Mesodermal cell (in vitro differentiated cells): Measurements from ENCODE around the gene EMCN.
"Not testable (repeated sequence)": the region's sequence is repeated elsewhere in the genome, so short reads cannot be mapped to it uniquely, and the experiment has no call there.

ENCODE experiments used
- H3K27ac ChIP-seq: 2 replicates; pipeline ENCODE4 v1.7.0; 2013; ENCODE audit warnings: mild to moderate bottlenecking, low read depth, low read length, moderate library complexity; ENCODE audit not compliant: severe bottlenecking
- H3K36me3 ChIP-seq: 2 replicates; pipeline ENCODE4 v1.7.1; 2013; ENCODE audit warnings: mild to moderate bottlenecking, low read length, moderate library complexity; ENCODE audit not compliant: control insufficient read depth, insufficient read depth
- H3K4me1 ChIP-seq: one replicate; pipeline ENCODE4 v1.7.1; 2013; ENCODE audit warnings: mild to moderate bottlenecking, low read length; ENCODE audit not compliant: insufficient read depth, control insufficient read depth, poor library complexity, severe bottlenecking
- H3K4me3 ChIP-seq: 2 replicates; pipeline ENCODE4 v1.7.0; 2013; ENCODE audit warnings: low read length, control low read depth, mild to moderate bottlenecking; ENCODE audit not compliant: insufficient read depth, poor library complexity, severe bottlenecking; ENCODE audit errors: extremely low read depth
- H3K9me3 ChIP-seq: 2 replicates; pipeline ENCODE4 v1.7.1; 2013; ENCODE audit warnings: mild to moderate bottlenecking, low read length, moderate library complexity; ENCODE audit not compliant: control insufficient read depth
- WGBS, 2 experiments: methylation state at CpG; one replicate each; pipeline ENCODE4 v1.1.5; 2013; ENCODE audit warnings: missing lambda C conversion rate in 2 of 2; ENCODE audit not compliant: insufficient coverage in 2 of 2; 5-methylcytosine and 5-hydroxymethylcytosine counted together

The EMCN gene

GRCh38 chr4:100359441-100359840, 158.4 kb downstream of the EMCN start:
- no peaks in the 10 kb centered on the region for H3K36me3 ChIP-seq
- H3K9me3 ChIP-seq: peaks cover 9% of the 10 kb centered on the region
- no peaks in the 10 kb centered on the region for H3K4me1 ChIP-seq
- H3K4me3 ChIP-seq: no peak overlapping the region
- no CpG with 5 or more reads among the region's 2 CpGs for WGBS, 2 experiments
- H3K27ac ChIP-seq: no peak overlapping the region

- 83% methylated on average over 1 of the region's 1 CpG; no CpG with 5 or more reads in 1 of the 2 experiments for WGBS, 2 experiments
Measured at GRCh38 chr4:100357542-100357941, 160.3 kb downstream of the EMCN start.

GRCh38 chr4:100356172-100356571, 161.7 kb downstream of the EMCN start:
- WGBS, 2 experiments: 70 to 71% methylated on average over 1 of the region's 1 CpG
- H3K9me3 ChIP-seq: peaks cover 9% of the 10 kb centered on the region
- H3K36me3 ChIP-seq: no peaks in the 10 kb centered on the region

More at GRCh38 chr4:100357542-100357941, 160.3 kb downstream of the EMCN start:
- no peak overlapping the region for H3K27ac ChIP-seq
- H3K9me3 ChIP-seq: peaks cover 9% of the 10 kb centered on the region
- no peaks in the 10 kb centered on the region for H3K36me3 ChIP-seq
- H3K4me3 ChIP-seq: no peak overlapping the region
- H3K4me1 ChIP-seq: no peaks in the 10 kb centered on the region

GRCh38 chr4:100352352-100352751, 165.5 kb downstream of the EMCN start:
- H3K9me3 ChIP-seq, H3K27ac ChIP-seq, H3K4me3 ChIP-seq, H3K36me3 ChIP-seq, H3K4me1 ChIP-seq: not testable (repeated sequence)
- 94 to 100% methylated on average over 3 of the region's 3 CpGs for WGBS, 2 experiments

More at GRCh38 chr4:100356172-100356571, 161.7 kb downstream of the EMCN start:
- Histone ChIP-seq H3K4me3 (no peak overlapping the region), H3K4me1 (no peaks in the 10 kb centered on the region), H3K27ac (no peak overlapping the region)

- WGBS, 2 experiments: 75 to 86% methylated on average over 1 to 2 of the region's 3 CpGs
- Histone ChIP-seq H3K36me3 (no peaks in the 10 kb centered on the region), H3K9me3 (no peaks in the 10 kb centered on the region), H3K4me3 (no peak overlapping the region), H3K27ac (no peak overlapping the region), H3K4me1 (no peaks in the 10 kb centered on the region)
Measured at GRCh38 chr4:100348473-100348872, 169.3 kb downstream of the EMCN start.

GRCh38 chr4:100347241-100347640, 170.6 kb downstream of the EMCN start:
- Histone ChIP-seq H3K9me3 (no peaks in the 10 kb centered on the region), H3K36me3 (no peaks in the 10 kb centered on the region), H3K4me3 (no peak overlapping the region), H3K4me1 (no peaks in the 10 kb centered on the region), H3K27ac (no peak overlapping the region)
- WGBS, 2 experiments: no CpG with 5 or more reads among the region's 1 CpG

GRCh38 chr4:100345585-100345984, 172.2 kb downstream of the EMCN start:
- Histone ChIP-seq H3K4me1 (no peaks in the 10 kb centered on the region), H3K4me3 (no peak overlapping the region), H3K27ac (no peak overlapping the region), H3K9me3 (no peaks in the 10 kb centered on the region), H3K36me3 (no peaks in the 10 kb centered on the region)
